NCI-H1092 treated with DMSO at 0.1 percent for 48 hours (cell line): ENCODE measurements around the gene TAL2.

ENCODE experiments used
- DNase-seq: peaks from one replicate; lab custom pipeline; 2025; lab: John Stamatoyannopoulos, UW

The TAL2 gene

DNA sequence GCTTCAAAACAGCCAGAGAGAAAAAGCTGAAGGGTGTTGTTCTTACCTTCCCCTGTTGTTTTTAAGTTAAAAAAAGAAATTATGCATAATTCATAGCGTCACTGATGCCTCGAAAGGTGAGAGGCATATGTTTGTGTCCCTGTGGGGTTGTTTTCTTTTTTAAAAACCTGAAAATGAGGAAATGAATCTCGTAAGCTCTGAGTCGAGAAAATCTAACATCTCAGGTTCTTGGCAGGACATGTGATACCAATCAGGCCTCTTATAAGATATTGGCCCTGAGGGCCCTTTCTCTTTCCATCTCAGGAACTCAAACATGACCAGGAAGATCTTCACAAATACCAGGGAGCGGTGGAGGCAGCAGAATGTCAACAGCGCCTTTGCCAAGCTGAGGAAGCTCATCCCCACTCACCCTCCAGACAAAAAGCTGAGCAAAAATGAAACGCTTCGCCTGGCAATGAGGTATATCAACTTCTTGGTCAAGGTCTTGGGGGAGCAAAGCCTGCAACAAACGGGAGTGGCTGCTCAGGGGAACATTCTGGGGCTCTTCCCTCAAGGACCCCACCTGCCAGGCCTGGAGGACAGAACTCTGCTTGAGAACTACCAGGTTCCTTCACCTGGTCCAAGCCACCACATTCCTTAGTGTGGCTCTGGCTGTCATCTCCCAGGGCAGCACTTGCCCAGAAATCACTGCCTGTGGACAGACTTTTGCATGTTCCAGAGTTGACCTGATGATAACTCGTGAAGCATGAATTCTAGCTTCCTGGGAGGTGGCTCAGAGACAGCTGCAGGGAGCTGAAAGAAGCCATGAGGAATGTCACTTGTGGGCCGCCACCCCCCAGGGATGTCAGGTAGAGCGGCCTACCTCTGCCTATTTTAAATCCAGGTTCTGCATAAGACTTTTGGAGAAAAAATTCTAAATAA is at the start of gene TAL2:
TAL2 (plus strand) TSS at position 274 of the 921 bp plus-strand sequence; CDS start at position 314, 40 bp downstream.
- no peak for DNase-seq

DNA sequence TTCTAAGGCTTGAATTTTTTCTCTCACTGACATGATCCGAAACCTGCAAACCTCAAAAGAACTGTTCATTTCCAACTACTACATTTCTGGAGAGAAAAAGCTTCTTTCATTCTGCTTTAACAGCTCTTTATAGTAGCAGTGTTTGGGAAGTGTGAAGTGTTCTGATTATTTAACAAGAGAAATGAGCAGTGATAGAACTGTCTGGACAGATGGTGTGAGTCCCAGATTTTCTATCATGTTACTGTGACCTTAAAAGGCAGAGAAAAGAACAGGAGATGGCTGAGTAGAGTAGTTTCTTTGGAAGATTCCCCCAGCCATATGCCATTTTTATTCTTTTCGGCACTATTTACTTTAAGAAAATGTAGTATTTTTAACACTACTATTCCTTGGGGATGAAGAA is 41.3 kb upstream of the TAL2 start:
- no peak for DNase-seq

DNA sequence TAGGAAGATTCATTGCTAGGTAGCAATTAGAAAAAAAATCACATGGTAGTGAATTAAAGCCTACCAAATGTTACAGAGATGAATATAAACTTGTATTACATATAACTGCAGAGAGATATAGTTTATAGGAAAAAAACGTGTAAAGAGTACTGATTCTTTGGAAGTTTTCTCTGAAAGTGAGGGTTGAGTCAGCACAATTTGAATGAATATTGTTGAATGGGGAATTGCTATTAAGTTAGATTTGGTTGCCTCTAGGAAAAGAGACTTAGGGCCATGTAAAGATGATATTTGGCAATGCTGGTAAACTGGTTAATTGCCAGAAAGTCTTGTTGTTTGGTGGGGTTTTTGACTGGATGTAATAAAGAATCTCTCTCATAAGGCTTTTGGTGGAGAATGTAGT is 37.2 kb upstream of the TAL2 start:
- DNase-seq = no peak

DNA sequence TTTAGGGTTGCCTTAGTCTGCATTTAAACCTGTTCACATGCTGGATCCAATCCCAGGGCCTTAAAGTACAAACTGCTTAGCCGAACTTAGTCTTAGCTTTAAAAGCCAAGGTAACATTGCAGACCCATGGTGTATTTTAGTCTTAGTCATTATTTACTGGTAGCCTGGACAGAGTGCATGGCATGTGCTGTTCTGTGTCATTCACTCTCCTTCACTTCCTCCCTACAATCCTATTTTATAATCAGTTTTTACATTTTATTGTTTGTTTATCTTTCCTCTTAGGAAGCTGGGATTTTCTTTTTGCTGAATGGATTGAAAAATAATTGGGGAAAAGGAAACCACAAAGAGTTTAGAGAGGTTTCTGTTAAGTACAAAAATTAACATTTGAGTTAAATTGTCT is 29.4 kb upstream of the TAL2 start:
- DNase-seq = no peak

DNA sequence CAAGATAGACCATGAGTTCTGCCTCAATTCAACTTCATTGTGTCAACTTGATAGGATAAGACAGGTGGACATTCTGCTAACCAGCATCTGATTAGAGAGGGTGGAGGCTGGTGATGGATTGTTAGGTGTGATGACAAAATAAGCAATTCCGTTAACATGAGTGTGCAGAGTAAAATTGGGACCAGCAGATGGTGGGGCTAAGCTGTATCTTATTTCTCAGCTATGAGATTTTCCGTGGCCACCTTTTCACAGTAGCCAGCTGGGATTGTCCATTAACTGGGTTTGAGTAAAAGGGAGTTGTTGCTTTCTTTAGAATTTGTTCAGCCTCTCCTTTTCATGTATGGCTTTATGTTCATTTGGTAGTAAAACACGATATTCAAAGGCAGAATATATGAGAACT is 28.8 kb upstream of the TAL2 start:
- DNase-seq = no peak

DNA sequence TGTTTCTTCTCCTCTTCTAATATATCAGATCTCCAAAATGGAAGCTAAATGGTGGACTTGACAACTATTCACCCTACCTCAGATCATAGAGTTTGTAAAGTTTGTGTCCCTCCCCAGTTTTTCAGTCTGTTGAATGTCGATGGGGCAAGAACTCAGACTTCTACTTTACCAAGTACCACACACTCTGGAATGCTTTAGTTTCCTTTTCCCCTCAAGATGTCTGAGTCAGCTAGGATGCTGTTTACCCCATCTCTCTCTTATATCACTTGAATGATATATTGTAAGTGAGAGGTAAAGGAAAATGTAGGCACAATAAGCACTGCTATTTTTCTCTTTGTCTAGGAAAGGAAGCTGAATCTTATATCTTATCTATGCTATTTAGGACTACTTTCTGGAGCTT is 25.9 kb upstream of the TAL2 start:
- DNase-seq = no peak

DNA sequence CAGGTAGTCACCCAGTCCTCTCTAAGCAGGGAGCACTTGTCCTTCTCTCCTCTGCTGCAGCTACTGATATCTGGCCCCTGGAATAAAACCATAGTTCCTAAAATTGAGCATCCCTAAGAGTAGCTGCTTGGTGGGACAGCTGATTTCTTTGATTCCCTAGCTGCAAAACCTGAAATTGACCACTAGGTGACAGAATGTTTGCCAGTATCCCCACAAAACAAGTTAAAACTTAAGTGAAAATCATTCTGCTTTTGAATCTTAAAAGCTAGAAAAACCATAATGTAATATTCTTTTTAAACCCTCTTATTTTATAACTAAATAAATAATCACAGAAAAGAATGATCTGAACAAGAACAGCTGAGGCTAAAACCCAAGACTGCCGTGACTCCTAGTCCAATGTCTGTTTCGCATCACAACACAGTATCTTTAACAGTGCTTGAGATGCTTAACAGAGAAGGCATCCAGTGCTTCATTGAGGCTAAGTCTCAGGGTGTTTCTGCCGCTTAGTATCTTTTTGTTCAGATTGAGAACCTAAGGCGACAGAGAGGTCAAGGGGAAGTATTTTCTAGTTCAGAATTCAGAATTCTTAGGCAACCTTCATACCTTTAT is 24.4 kb upstream of the TAL2 start:
- no peak for DNase-seq

DNA sequence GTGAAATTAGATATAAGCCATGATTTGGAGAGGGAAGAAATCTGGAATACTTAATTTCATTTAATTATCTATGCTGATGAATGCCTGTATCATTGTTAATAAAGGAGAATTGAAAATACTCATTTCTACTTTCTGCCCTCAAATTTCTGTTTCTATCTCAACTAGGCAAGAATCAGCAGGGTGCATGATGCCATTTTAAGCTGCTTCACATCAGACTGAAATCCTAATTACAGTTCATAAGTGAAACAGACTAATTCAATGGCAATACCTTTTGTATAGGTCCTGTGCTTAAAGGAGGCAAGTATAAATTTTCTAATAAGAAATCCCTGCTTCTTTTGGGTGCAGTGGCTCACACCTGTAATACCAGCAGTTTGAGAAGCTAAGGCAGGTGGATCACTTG is 22.3 kb upstream of the TAL2 start:
- DNase-seq = no peak

DNA sequence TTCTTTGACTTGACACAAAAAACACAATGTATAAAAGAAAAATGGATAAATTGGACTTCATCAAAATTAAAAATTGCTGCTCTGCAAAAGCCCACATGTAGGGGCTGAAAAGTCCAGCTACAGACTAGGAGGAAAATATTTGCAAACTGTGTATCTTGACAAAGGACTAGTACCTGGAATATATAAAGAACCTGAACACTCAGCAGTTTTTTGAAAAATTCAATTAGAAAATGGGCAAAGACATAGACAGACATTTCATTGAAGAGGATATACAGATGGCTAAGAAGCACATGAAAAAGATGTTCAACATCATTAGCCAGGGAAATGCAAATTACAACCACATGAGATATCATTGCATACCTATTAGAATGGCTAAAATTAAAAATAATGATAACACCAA is 18.5 kb upstream of the TAL2 start:
- DNase-seq = no peak

DNA sequence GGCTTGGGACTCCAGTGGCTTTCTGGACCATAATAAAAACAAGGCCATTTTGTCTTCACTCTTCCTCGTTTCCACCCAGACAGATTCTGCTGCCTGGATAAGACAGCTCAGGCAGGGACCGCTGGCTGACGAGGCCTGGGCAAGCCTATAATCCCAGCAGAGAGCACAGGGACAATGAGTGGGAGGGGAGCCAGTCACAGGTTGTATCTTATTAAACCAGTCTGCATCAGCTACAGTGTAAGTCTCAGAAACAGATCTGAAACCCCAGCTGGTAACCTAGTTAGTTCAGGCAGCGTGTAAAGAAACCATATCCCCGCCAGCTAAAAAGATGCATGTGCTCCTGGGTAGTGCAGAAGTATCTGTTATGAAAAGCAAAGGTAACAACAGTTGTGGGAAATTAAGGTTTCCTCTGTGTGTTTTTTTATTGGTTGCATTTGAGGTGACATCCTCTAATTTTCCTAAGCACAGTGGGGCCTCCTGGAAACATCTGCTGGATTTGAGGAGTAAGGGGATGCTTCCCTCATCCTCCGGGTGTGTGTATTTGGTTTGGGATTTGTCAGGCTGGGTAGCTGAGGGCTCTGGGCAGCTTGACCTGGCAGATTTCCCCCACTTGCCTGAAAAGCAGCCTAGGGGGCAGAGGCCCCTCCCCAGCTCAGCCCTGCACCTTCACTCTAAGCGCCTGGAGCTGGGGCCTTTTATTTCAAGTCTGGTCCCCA is 15.2 kb upstream of the TAL2 start:
- DNase-seq = peak; percentile 49

DNA sequence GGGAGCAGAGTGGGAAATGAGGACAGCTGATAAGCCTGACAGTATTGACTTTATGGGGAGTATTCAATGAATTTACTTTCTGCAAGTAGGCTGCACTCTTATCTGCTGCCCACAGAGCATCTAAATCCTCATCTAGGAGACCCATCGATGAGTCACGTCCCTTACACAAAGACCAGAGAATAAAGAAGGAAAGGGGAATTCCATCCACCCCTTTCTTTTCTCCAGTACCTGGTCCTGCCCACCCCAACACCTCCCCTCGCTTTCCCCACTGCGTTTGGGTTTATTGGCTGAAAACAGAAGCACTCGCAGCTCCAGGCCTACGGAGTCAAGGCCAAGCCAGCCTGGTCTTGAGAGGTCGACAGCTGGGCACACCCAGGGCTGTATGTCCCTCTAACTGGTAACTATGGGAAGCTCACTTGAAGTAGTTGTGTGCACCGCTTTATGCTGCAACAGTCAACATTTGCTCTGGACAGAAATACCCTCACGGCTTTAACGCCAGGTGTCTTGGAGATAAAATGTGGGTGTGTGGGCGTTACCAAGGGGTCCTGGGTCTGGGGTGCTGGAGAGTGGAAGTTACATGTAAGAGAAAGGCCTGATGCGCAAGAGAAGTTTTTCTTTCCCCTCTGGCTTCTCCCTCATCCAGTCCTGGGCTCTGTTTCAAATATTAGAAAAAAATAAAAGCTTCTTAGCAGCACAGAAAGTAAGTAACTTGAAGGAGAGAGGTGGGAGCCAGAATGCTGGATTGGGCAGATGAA is 14.5 kb upstream of the TAL2 start:
- peak; percentile 87 for DNase-seq

DNA sequence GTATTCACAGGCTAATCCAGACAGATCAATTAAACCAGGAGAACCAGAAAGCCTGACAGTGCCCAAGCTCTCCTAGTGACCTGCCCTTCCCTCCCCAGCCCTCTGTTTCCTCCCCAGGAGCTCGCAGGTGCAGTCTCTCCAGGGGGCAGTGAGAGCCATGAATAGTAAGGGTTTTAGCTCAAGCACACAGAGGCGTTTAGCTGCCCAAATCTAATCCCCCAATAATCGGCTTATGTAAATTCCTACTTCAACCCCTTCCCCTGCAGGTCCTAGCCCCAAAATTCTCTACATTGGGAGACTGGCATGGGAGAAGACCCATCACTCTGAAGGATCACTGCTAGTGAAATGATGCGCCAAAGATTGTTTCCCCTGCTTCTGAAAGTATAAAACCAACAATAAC is 10.5 kb upstream of the TAL2 start:
- DNase-seq = peak; percentile 7

DNA sequence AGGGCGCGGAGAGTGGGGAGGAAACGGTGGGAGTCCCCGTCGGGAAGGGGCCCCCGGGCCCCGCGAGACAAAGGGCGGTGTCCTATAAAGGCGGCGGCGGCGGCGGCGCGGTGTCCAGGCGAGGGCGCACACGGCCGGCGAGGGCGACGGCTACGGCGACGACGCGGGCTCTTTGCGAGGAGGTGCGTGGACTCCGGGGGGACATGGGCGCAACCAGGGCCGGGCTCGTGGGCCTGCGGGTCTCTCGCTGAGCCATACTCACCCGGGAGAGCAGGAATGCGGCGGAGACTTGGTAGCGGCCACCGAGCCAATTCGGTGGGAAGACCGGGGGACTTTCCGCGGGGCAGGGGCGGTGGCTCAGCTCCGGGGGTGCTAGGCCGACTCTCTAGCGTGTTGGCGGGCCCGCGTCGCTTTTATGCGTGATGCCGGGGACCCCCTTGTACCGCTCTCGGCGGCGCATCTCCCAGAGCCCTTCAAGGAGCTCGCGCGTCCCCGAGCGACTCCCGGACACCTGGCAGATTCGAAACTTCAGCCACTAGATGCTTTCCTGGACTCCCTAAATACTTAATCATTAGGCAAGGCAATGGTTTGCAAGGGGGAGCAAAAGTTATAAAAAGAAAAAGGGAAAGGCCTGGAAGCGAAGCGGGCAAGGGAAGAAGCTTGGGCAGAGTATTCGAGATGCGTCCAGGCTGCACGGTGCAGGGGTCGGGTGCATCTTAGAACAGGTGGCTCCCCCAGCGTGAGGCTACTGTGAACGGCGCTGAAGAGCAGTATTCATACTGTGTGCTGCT is 5.9 kb upstream of the TAL2 start:
- peak; percentile 40 for DNase-seq

DNA sequence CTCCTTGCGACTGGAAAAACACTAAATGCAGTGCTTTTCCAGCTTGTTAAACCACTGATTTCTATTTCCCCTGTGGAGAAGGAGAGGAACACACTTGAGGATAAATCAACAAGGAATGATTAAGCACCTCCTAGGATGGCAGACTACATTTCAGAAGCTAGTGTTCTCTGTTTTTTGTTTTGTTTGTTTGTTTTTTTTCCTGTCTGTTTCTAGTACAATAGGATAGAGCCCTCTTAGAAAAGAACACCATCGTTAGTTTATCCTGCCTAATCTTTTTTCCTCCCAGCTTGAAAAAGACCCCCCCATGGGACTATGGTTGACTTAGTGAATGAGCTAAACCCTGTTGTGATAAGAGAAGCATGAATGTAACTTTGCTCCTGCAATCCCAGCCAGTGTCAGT is 3.9 kb upstream of the TAL2 start:
- no peak for DNase-seq

DNA sequence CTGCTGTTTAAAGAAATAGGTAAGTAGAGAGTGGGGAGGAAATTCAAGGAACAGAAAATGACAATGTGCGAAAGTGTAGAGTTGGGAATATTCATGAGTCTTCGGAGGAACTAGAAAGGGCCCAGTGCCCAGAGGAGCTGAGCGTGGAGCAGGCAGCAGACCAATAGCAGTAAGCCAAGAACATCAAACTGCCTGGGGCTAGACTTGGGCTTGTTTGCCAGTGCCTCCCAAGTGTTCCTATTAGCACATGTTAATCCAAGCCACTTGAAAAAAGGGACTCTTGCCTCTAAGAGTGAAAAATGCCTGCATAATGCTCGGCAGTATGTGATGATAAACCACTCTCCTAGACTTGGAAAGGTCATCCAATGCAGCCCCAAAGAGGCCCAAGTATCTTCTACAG is 1.2 kb upstream of the TAL2 start:
- DNase-seq = no peak

DNA sequence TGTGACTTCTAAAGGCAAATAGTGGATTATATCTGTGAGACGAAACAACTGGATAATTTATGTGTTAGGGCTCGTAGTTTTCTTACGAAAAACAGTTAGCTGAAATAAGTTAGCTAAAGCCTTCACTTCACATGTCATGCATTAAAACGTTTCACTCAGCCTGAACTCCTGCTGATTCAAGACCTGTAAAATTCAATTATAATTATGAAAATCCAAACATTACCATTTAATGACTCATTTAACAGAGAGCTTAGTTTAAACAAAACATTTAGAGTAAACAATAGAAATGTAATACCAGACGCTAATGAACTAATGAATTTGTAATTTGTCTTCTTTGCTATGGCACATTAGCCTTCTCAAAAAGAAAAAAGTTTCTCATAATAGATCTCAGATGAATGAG is 1.7 kb downstream of the TAL2 start:
- DNase-seq = no peak

DNA sequence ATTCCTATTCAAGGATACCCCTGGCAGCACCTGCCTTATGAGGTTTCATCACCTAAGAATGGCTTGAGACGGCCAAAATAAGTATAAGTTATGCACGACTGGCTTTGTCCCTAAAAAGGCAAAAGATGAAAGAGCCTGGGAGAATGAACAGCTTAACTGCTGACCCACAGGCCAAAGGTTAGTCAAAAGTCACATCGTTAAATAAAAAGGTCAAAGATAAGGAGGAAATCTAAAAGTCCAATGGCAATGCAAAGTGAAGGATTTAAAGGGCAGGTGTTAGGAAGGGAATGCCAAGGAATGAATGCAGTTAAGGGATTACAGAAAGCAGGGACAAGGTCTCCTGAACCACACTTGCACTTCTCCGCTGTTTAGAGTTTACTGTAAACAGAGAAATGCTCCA is 5.6 kb downstream of the TAL2 start:
- DNase-seq = no peak

DNA sequence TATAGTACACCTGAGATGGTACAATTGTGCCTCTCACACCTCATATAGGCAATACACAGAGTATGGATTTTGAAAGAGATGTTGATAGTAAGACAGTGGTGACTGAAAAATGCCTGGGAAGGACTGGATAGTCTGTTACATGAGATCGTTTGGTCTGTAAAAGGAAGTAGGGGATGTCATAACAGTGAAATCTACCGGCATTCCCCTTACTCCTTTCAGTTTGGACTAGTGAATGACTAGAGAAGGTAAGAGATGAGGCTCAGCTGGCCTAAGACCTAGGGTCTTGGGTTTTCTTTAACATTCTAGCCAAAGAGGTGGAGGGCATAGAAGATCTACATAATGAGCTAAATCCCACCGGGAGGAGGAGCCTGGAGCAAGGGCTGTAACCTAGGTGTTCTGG is 8.1 kb downstream of the TAL2 start:
- DNase-seq = no peak

DNA sequence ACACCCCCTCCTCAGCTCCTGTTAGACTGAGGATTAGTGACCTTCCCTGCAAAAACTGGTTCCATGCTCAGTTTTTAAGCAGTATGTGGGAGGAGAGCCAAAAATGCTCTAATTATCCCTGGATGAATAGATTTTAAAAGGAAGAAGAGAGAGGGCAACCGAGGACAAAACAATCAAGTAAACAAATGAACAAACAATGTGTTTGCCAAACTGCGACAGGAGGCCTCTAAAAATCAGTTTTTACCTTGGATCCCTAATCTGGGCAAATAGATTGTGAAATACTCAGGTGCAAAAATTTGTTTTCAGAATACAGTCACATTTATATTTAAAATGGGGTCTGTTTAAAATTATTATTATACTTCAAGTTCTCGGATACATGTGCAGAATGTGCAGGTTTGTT is 8.5 kb downstream of the TAL2 start:
- DNase-seq = no peak

DNA sequence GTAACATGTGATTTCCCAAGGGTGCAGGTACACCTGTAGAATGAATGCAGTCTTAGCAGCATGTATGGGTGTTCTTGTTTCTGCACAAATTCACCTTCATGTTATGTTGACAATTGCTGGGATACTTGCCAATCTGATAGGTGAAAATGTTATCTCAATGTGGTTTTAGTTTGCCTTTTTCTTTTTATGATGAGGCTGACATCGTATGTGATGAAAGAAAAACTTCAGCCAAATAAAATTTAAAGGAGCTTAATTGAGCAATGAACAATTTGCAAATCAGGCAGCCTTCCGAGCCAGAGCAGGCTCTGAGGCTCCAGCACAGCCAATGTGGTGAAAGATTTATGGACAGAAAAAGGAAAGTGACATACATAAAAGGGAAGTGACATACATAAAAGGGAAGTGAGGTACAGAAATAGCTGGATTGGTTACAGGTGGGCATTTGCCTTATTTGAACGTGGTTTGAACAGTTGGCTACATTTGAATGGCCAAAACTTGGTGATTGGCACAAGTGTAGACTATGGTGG is 10.5 kb downstream of the TAL2 start:
- no peak for DNase-seq

DNA sequence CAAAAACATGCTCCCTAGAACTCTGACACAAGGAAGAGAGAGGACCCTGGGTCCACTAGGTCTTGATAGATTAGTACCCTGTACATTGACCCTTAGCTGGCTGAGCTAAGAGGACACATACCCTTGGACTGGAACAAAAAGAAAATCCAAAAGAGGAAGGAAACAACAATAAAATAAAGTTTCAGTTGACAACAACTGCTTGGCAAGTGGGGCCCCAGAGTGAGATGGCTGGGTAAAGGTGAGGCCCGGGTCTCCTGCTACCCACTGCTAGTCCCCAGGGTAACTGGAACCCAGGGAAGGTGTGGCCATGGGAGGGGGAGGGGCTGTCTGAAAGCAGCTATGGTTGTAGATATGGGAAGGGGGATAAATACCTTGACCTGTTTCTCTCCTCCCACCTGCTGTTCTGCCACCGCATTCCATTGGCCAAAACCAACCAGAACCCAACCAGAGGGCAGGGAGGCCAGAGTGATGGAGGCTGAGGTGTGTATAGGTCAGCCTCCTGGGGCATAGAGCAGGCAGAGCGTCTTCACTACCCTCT is 11.7 kb downstream of the TAL2 start:
- DNase-seq = no peak
